HL-60 (cell line): Measurements from ENCODE around the gene KHSRP.

Experiments
- DNase-seq, 2 experiments: peaks; one replicate each; pipeline ENCODE4 v3.0.0-alpha.2; 2010 to 2020; ENCODE audit warnings: low read depth in 1 of 2, low spot score in 1 of 2
- H3K27ac ChIP-seq: fragments of 250-450 bp; sonication (Bioruptor Pico); replicated peaks from 2 replicates; pipeline ENCODE4 v1.5.1; 2020; ENCODE audit warnings: mild to moderate bottlenecking, moderate library complexity
- H3K27me3 ChIP-seq: fragments of 250-450 bp; sonication (Bioruptor Pico); 2 replicates; pipeline ENCODE4 v1.5.1; 2021; ENCODE audit warnings: mild to moderate bottlenecking, moderate library complexity; ENCODE audit not compliant: insufficient read depth, poor library complexity, severe bottlenecking
- H3K4me3 ChIP-seq: replicated peaks from 2 replicates; pipeline ENCODE4 v1.5.1; 2011; ENCODE audit warnings: mild to moderate bottlenecking, control low read depth, low read length; ENCODE audit not compliant: insufficient read depth
- GABPA ChIP-seq: IDR thresholded peaks from 2 replicates; pipeline ENCODE4 v1.6.1; 2012; ENCODE audit warnings: low read depth
- POLR2AphosphoS5 ChIP-seq: IDR thresholded peaks from 2 replicates; pipeline ENCODE4 v1.6.1; 2012; ENCODE audit warnings: low read depth
- SPI1 ChIP-seq: IDR thresholded peaks from 2 replicates; pipeline ENCODE4 v1.6.1; 2012; ENCODE audit warnings: low read depth, mild to moderate bottlenecking, borderline replicate concordance
- TF ChIP-seq, protein P1 (sequence below): IDR thresholded peaks from one replicate; pipeline ENCODE4 v1.5.1; 2011; ENCODE audit warnings: low read length, control low read depth, inconsistent platforms; ENCODE audit not compliant: insufficient read depth
- TF ChIP-seq, protein P2 (sequence below): IDR thresholded peaks from 2 replicates; pipeline ENCODE4 v1.6.1; 2012; ENCODE audit warnings: low read depth; ENCODE audit not compliant: insufficient replicate concordance

KHSRP gene

DNA sequence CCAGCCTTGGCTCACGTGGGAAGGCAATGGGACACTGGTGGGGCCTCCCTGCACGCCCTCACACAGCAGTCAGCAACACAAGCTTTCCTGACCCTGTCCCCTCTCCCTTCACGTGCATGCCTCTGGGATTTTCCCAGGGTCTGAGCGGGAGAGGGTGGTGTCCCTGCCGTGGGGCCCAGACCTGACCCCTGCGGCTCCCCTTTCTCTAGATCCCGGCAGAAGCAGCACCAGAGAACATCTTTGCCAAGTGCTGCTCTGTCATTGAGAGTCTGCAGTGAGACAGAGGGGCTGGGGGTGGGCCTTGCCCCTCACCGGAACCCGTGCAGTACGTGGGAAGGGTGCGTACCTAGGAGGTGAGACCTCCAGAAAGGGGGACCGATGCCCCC, 12.6 kb downstream of the KHSRP start:
- DNase-seq, result no peak

DNA sequence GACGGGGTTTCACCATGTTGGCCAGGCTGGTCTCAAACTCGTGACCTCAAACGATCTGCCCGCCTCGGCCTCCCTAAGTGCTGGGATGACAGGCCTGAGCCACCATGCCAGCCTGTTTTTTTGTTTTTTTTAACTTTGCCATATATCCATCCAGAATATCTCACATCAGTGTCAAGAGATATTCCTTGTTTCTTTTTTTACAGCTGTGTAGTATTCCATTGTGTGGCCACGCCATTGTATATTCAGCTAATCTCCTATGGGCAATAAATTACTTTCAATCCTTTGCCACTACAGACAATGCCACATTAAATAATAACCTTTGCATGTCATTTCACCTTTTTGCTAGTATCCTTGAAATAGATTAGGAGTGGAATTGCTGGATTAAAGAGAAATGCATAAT, 15.3 kb downstream of the KHSRP start:
- no peaks in the 10 kb centered on the region for H3K27me3 ChIP-seq
- TF ChIP-seq SPI1 (no peak), POLR2AphosphoS5 (no peak), GABPA (no peak)
- TF ChIP-seq, protein P1, sequence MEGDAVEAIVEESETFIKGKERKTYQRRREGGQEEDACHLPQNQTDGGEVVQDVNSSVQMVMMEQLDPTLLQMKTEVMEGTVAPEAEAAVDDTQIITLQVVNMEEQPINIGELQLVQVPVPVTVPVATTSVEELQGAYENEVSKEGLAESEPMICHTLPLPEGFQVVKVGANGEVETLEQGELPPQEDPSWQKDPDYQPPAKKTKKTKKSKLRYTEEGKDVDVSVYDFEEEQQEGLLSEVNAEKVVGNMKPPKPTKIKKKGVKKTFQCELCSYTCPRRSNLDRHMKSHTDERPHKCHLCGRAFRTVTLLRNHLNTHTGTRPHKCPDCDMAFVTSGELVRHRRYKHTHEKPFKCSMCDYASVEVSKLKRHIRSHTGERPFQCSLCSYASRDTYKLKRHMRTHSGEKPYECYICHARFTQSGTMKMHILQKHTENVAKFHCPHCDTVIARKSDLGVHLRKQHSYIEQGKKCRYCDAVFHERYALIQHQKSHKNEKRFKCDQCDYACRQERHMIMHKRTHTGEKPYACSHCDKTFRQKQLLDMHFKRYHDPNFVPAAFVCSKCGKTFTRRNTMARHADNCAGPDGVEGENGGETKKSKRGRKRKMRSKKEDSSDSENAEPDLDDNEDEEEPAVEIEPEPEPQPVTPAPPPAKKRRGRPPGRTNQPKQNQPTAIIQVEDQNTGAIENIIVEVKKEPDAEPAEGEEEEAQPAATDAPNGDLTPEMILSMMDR, result no peak
- H3K4me3 ChIP-seq, result no peak overlapping the region
- no peak overlapping the region for H3K27ac ChIP-seq
- no peak for DNase-seq

More for the DNA sequence above, 12.6 kb downstream of the KHSRP start:
- TF ChIP-seq GABPA, result no peak
- TF ChIP-seq POLR2AphosphoS5, result no peak
- no peak for TF ChIP-seq SPI1
- TF ChIP-seq, protein P1, result no peak
- TF ChIP-seq, protein P2, sequence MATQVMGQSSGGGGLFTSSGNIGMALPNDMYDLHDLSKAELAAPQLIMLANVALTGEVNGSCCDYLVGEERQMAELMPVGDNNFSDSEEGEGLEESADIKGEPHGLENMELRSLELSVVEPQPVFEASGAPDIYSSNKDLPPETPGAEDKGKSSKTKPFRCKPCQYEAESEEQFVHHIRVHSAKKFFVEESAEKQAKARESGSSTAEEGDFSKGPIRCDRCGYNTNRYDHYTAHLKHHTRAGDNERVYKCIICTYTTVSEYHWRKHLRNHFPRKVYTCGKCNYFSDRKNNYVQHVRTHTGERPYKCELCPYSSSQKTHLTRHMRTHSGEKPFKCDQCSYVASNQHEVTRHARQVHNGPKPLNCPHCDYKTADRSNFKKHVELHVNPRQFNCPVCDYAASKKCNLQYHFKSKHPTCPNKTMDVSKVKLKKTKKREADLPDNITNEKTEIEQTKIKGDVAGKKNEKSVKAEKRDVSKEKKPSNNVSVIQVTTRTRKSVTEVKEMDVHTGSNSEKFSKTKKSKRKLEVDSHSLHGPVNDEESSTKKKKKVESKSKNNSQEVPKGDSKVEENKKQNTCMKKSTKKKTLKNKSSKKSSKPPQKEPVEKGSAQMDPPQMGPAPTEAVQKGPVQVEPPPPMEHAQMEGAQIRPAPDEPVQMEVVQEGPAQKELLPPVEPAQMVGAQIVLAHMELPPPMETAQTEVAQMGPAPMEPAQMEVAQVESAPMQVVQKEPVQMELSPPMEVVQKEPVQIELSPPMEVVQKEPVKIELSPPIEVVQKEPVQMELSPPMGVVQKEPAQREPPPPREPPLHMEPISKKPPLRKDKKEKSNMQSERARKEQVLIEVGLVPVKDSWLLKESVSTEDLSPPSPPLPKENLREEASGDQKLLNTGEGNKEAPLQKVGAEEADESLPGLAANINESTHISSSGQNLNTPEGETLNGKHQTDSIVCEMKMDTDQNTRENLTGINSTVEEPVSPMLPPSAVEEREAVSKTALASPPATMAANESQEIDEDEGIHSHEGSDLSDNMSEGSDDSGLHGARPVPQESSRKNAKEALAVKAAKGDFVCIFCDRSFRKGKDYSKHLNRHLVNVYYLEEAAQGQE, result no peak
- H3K4me3 ChIP-seq, result no peak overlapping the region
- no peak overlapping the region for H3K27ac ChIP-seq
- no peaks in the 10 kb centered on the region for H3K27me3 ChIP-seq

DNA sequence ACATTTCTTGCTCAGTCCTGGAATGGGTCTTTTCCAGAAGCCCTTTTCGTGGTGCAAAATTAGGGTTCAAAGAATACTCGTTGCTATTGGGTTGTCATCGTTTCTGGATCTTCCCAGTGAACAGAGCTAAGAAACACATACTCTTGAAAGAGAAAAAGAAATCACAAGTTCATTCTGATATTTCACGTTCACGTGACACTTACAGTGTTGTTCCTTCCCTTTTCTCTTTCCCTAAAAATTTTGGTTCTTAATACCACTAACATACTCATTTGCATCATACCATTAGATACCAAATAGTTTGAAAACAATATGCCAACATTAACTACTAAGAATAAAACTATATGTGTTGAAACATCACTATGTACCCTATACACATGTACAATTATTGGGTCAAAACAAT, 18.2 kb downstream of the KHSRP start:
- TF ChIP-seq, protein P2, result no peak
- TF ChIP-seq, protein P1, result no peak
- no peak for TF ChIP-seq GABPA
- DNase-seq, result no peak
- Histone ChIP-seq H3K27me3 (no peaks in the 10 kb centered on the region), H3K4me3 (no peak overlapping the region), H3K27ac (no peak overlapping the region)

DNA sequence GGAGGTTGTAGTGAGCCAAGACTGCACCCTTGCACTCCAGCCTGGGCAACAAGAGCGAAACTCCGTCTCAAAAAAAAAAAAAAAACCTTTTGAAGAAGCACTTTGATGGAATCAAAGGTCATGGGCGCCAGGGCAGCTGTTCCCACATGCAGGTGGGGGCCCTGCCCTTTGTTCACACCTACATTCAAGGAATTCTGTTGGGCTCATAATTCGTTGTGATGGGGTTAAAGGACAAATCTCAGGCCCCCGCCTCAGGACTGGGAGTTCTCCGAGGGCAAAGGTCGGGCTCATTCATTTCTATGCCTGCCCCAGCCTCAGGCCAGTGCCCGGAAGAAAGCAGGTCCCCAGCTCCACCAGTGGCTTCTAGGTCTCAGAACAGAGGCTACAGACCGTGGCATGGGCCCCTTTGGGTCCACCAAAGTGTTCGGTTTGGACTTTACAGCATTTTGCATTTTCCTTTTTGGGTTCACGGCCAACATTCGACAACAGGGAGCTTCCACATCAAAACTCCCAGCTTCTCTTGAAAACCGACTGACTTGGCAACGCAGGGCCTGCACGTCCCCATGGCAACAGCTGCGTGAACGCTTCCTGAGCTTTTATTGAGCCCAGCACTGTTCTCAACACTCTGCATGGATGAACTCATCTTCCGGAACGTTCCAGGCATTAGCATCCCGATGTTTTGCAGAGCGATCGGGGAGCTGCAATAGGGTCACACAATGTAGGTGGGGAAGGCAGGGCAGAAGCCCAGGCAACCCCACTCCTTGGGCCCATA, 21.6 kb downstream of the KHSRP start:
- Histone ChIP-seq H3K27me3 (no peaks in the 10 kb centered on the region), H3K27ac (no peak overlapping the region), H3K4me3 (no peak overlapping the region)
- TF ChIP-seq POLR2AphosphoS5 (no peak), SPI1 (no peak), GABPA (no peak)
- TF ChIP-seq, protein P2, result no peak
- TF ChIP-seq, protein P1, result no peak
- DNase-seq, result no peak
